NCI-H460 (cell line): ENCODE data around the gene THAP6. TPM values are rescaled to one million over a fixed set of nuclear protein-coding genes. Genes with fewer than 3 reads are reported as not detected.
"Not testable (repeated sequence)": the region's sequence is repeated elsewhere in the genome, so short reads cannot be mapped to it uniquely, and the experiment has no call there.

Source experiments
- DNase-seq: peaks from one replicate; pipeline ENCODE4 v3.0.0-alpha.2; 2016; ENCODE audit warnings: low read depth; ENCODE audit errors: extremely low read depth
- polyA plus RNA-seq: library from polyadenylated mRNA; depleted of rRNA; stranded (reverse); fragments of >200 nt; gene quantifications from 2 replicates; pipeline ENCODE4 v1.2.3, GENCODE V29; 2014; cell fraction: nucleus; rRNA removed
- total RNA-seq: library from RNA; depleted of rRNA; stranded (reverse); fragments of >200 nt; shearing (Covaris generic); gene quantifications from 2 replicates; pipeline ENCODE4 v1.2.3, GENCODE V29; 2014; rRNA removed

THAP6 gene
- 19.7 and 21.7 TPM in 2 replicates for total RNA-seq
- polyA plus RNA-seq, result 17.0 and 20.5 TPM in 2 replicates

- peak; percentile 96 for DNase-seq
Measured at GRCh38 chr4:75514131-75514948, at the start of gene THAP6, which contains the start of gene RCHY1. THAP6 (plus strand) TSS chr4:75514473; CDS start chr4:75515453, 980 bp downstream. RCHY1 (minus strand) TSS chr4:75514403; CDS start chr4:75514286, 117 bp downstream.

GRCh38 chr4:75469896-75470295 is 44.4 kb upstream of the THAP6 start:
- no peak for DNase-seq

- no peak for DNase-seq
Measured at GRCh38 chr4:75470738-75471137, 43.5 kb upstream of the THAP6 start.

- DNase-seq, result no peak
Measured at GRCh38 chr4:75477201-75477600, 37.1 kb upstream of the THAP6 start.

- no peak for DNase-seq
Measured at GRCh38 chr4:75484190-75484589, 30.1 kb upstream of the THAP6 start.

- DNase-seq, result no peak
Measured at GRCh38 chr4:75490155-75490554, 24.1 kb upstream of the THAP6 start.

- DNase-seq, result no peak
Measured at GRCh38 chr4:75494563-75494962, 19.7 kb upstream of the THAP6 start.

- DNase-seq, result no peak
Measured at GRCh38 chr4:75495476-75495875, 18.8 kb upstream of the THAP6 start.

GRCh38 chr4:75496406-75496805 is 17.9 kb upstream of the THAP6 start:
- no peak for DNase-seq

GRCh38 chr4:75497133-75497532 is 17.1 kb upstream of the THAP6 start:
- no peak for DNase-seq

- DNase-seq, result no peak
Measured at GRCh38 chr4:75498041-75498440, 16.2 kb upstream of the THAP6 start.

GRCh38 chr4:75499900-75500299 is 14.4 kb upstream of the THAP6 start:
- DNase-seq, result no peak

- DNase-seq, result no peak
Measured at GRCh38 chr4:75502671-75503070, 11.6 kb upstream of the THAP6 start.

GRCh38 chr4:75505630-75506029 is 8.6 kb upstream of the THAP6 start:
- DNase-seq, result no peak

- DNase-seq, result not testable (repeated sequence)
Measured at GRCh38 chr4:75509592-75509991, 4.7 kb upstream of the THAP6 start.

- no peak for DNase-seq
Measured at GRCh38 chr4:75511841-75512240, 2.4 kb upstream of the THAP6 start.

GRCh38 chr4:75512386-75513211 is 1.7 kb upstream of the THAP6 start:
- no peak for DNase-seq

- no peak for DNase-seq
Measured at GRCh38 chr4:75513526-75514130, 645 bp upstream of the THAP6 start.

GRCh38 chr4:75514949-75515612 is 808 bp downstream of the THAP6 start:
- DNase-seq, result no peak

- no peak for DNase-seq
Measured at GRCh38 chr4:75516144-75516543, 1.9 kb downstream of the THAP6 start.

- not testable (repeated sequence) for DNase-seq
Measured at GRCh38 chr4:75519452-75519851, 5.2 kb downstream of the THAP6 start.
